ENCODE data around the gene CDH4. TPM values are rescaled to one million over a fixed set of nuclear protein-coding genes. Genes with fewer than 3 reads are reported as not detected.

The CDH4 gene
- total RNA-seq, 3 donors from 2014 or later (not counting 1 experiment from before 2014, with no cell fraction given), result 0.18 TPM; not detected in 2

GRCh38 chr20:61253640-61254511 lies 1.8 kb downstream of the CDH4 start:
- no peaks in the 10 kb centered on the region for H3K36me3 ChIP-seq (ENCODE audit: control insufficient read depth, insufficient read depth, low read length)
- no peak overlapping the region for H3K4me3 ChIP-seq (ENCODE audit: low read length)
- no peaks in the 10 kb centered on the region for H3K4me1 Mint-ChIP-seq
- H3K36me3 Mint-ChIP-seq, result no peaks in the 10 kb centered on the region
- 15% methylated on average over 62 of the region's 62 CpGs for WGBS (ENCODE audit: insufficient coverage)
- peaks cover 50 to 61% of the 10 kb centered on the region in 2 donors for H3K27me3 Mint-ChIP-seq (ENCODE audit: low read depth in 2 of 2)
- H3K9me3 Mint-ChIP-seq, result no peaks in the 10 kb centered on the region
- TF ChIP-seq CTCF (IDR thresholded peaks at IDR 0.05), result no peak
- peak overlapping the region; percentile 57 for H3K4me3 Mint-ChIP-seq
- H3K9me3 ChIP-seq (ENCODE audit: control insufficient read depth, insufficient read depth, low read length), result no peaks in the 10 kb centered on the region
- no peaks in the 10 kb centered on the region for H3K4me1 ChIP-seq (ENCODE audit: control insufficient read depth, insufficient read depth, low read length)
- intact Hi-C loops (cut with micrococcal nuclease), result no loop called here
- no peak overlapping the region for H3K27ac Mint-ChIP-seq
- no peak overlapping the region for H3K27ac ChIP-seq (ENCODE audit: low read length)
- ATAC-seq (no peak), DNase-seq (no peak)
- H3K27me3 ChIP-seq (ENCODE audit: control insufficient read depth, insufficient read depth, low read length), result peaks cover 6% of the 10 kb centered on the region

DNA sequence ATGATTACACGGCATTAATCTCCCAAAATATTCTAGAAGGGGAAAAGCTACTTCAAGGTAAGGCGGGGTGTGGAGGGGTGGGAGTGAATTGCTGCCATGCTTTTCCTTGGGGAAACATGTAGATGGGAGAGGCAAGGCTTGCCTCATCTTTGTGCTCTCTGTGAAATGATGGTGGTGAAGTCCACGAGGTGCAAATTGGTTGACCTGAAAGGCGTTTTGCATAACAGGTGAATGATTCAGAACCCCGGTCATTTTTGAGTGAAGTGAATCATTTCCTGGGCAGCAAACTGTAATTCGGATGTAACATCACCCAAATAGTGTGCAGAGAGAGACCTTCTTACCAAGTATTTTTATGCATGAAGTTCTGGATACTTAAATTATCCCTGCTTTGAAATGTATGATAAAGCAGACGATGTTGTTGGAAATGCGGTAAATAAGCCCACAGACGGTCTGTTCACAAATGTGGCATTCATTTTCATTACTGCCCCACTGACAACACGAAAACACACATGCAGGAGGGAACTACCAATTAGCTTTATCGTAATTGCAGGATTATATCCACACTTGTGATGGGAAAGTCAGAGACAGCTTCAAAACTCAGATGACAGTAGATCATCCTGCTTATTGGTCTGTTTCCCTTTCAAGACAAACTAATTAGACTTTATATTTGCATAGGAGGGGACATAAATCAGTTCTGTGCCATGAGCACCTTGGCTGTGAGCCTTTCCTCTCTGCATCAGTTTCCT lies 3.0 kb downstream of the CDH4 start:
- H3K36me3 Mint-ChIP-seq, result no peaks in the 10 kb centered on the region
- H3K27me3 ChIP-seq (ENCODE audit: control insufficient read depth, insufficient read depth, low read length), result peaks cover 6% of the 10 kb centered on the region
- TF ChIP-seq CTCF (IDR thresholded peaks at IDR 0.05), result no peak
- H3K4me1 ChIP-seq (ENCODE audit: control insufficient read depth, insufficient read depth, low read length), result no peaks in the 10 kb centered on the region
- WGBS (ENCODE audit: insufficient coverage), result 90% methylated on average over 11 of the region's 11 CpGs
- no peak for DNase-seq
- no peak overlapping the region for H3K27ac Mint-ChIP-seq
- ATAC-seq, result no peak
- H3K4me1 Mint-ChIP-seq, result no peaks in the 10 kb centered on the region
- H3K36me3 ChIP-seq (ENCODE audit: control insufficient read depth, insufficient read depth, low read length), result no peaks in the 10 kb centered on the region
- H3K4me3 Mint-ChIP-seq, result peak overlapping the region; percentile 57
- intact Hi-C loops (cut with micrococcal nuclease), result no loop called here
- H3K27ac ChIP-seq (ENCODE audit: low read length), result no peak overlapping the region
- H3K4me3 ChIP-seq (ENCODE audit: low read length), result no peak overlapping the region
- H3K9me3 ChIP-seq (ENCODE audit: control insufficient read depth, insufficient read depth, low read length), result no peaks in the 10 kb centered on the region
- H3K9me3 Mint-ChIP-seq, result no peaks in the 10 kb centered on the region
- peaks cover 45 to 53% of the 10 kb centered on the region in 2 donors for H3K27me3 Mint-ChIP-seq (ENCODE audit: low read depth in 2 of 2)

- TF ChIP-seq CTCF (IDR thresholded peaks at IDR 0.05), result no peak
- no peaks in the 10 kb centered on the region for H3K36me3 ChIP-seq (ENCODE audit: control insufficient read depth, insufficient read depth, low read length)
- 85% methylated on average over 9 of the region's 9 CpGs for WGBS (ENCODE audit: insufficient coverage)
- no peaks in the 10 kb centered on the region for H3K9me3 ChIP-seq (ENCODE audit: control insufficient read depth, insufficient read depth, low read length)
- Mint-ChIP-seq H3K4me1 (no peaks in the 10 kb centered on the region), H3K9me3 (no peaks in the 10 kb centered on the region), H3K27me3 (ENCODE audit: low read depth in 2 of 2) (peaks cover 32 to 43% of the 10 kb centered on the region in 2 donors), H3K36me3 (no peaks in the 10 kb centered on the region), H3K27ac (no peak overlapping the region), H3K4me3 (no peak overlapping the region)
- no peak overlapping the region for H3K4me3 ChIP-seq (ENCODE audit: low read length)
- ATAC-seq, result no peak
- intact Hi-C loops (cut with micrococcal nuclease), result no loop called here
- DNase-seq, result no peak
- H3K27me3 ChIP-seq (ENCODE audit: control insufficient read depth, insufficient read depth, low read length), result peaks cover 3% of the 10 kb centered on the region
- no peaks in the 10 kb centered on the region for H3K4me1 ChIP-seq (ENCODE audit: control insufficient read depth, insufficient read depth, low read length)
- H3K27ac ChIP-seq (ENCODE audit: low read length), result no peak overlapping the region
Measured at GRCh38 chr20:61256365-61256764, 4.3 kb downstream of the CDH4 start.
